ENCODE results near the gene CSMD2. TPM values are rescaled to one million over a fixed set of nuclear protein-coding genes. Genes with fewer than 3 reads are reported as not detected.

The CSMD2 gene
- total RNA-seq, 1 donor from 2014 or later: 2.1 TPM

- TF ChIP-seq CTCF (IDR thresholded peaks at IDR 0.05; ENCODE audit: unreplicated experiment): no peak
- no peak for DNase-seq (ENCODE audit: low spot score)
- Mint-ChIP-seq H3K9me3 (ENCODE audit: unreplicated experiment) (no peaks in the 10 kb centered on the region), H3K36me3 (ENCODE audit: low read depth, unreplicated experiment) (no peaks in the 10 kb centered on the region), H3K4me1 (ENCODE audit: unreplicated experiment) (peaks cover 13% of the 10 kb centered on the region), H3K27me3 (ENCODE audit: unreplicated experiment) (peaks cover 5% of the 10 kb centered on the region), H3K4me3 (ENCODE audit: unreplicated experiment) (no peak overlapping the region), H3K27ac (ENCODE audit: unreplicated experiment) (no peak overlapping the region)
Measured at GRCh38 chr1:33465316-33465715, 699.7 kb downstream of the CSMD2 start.

GRCh38 chr1:33464552-33464951 lies 700.5 kb downstream of the CSMD2 start:
- no peak overlapping the region for H3K4me3 Mint-ChIP-seq (ENCODE audit: unreplicated experiment)
- no peaks in the 10 kb centered on the region for H3K9me3 Mint-ChIP-seq (ENCODE audit: unreplicated experiment)
- H3K27ac Mint-ChIP-seq (ENCODE audit: unreplicated experiment): no peak overlapping the region
- no peak for DNase-seq (ENCODE audit: low spot score)
- H3K36me3 Mint-ChIP-seq (ENCODE audit: low read depth, unreplicated experiment): no peaks in the 10 kb centered on the region
- peaks cover 5% of the 10 kb centered on the region for H3K27me3 Mint-ChIP-seq (ENCODE audit: unreplicated experiment)
- no peak for TF ChIP-seq CTCF (IDR thresholded peaks at IDR 0.05; ENCODE audit: unreplicated experiment)
- peaks cover 21% of the 10 kb centered on the region for H3K4me1 Mint-ChIP-seq (ENCODE audit: unreplicated experiment)

Other genes starting within 250 kb of the CSMD2 start
- not detected for gene C1orf94, start 11.7 kb upstream of the CSMD2 start, total RNA-seq (ENCODE audit: unreplicated experiment)

All from endothelial cell (in vitro differentiated cells).